ENCODE measurements around the gene CCDC88B. TPM values are rescaled to one million over a fixed set of nuclear protein-coding genes. Genes with fewer than 3 reads are reported as not detected.
A peak's percentile ranks its signal among the peaks of the same experiment; 100 is the strongest.

CCDC88B gene
- total RNA-seq, 1 experiment from 2014 or later = 17.1 TPM

- in situ Hi-C loops (cut with HindIII; ENCODE audit: low pct_unique_long_range_greater_than_20kb, low sequenced_read_pairs) (no loop called here), intact Hi-C loops (cut with micrococcal nuclease; ENCODE audit: unreplicated experiment) (loop anchor here (1.0 to 5.0 kb wide), 2 partner anchors 37 to 297 kb away; partner anchors contain the start of gene PRDX5)
- POLR2A ChIA-PET = interaction anchor here (0.7 to 0.9 kb wide), 3 partner anchors 37 to 84 kb away, joined by 4 to 5 read pairs (median 4); partner anchors contain the start of genes PRDX5 and TRMT112
- peak; percentile 69 for DNase-seq (ENCODE audit: low read depth, low spot score)
- Histone ChIP-seq H3K4me1 (ENCODE audit: control insufficient read depth, insufficient read depth, low read length) (peaks cover 56% of the 10 kb centered on the region), H3K36me3 (ENCODE audit: control insufficient read depth, insufficient read depth, low read length) (no peaks in the 10 kb centered on the region), H3K4me3 (ENCODE audit: low read depth in 2 of 2, low read length in 2 of 2) (peak overlapping the region; percentile 30 to 57), H3K9me3 (ENCODE audit: control insufficient read depth, insufficient read depth, low read depth, low read length) (no peaks in the 10 kb centered on the region), H3K27ac (ENCODE audit: low read length) (peak overlapping the region; percentile 97), H3K27me3 (ENCODE audit: control insufficient read depth, insufficient read depth, low read length) (no peaks in the 10 kb centered on the region)
- peak; percentile 56 for ATAC-seq
- CTCF ChIA-PET = interaction anchor here (0.6 to 3.7 kb wide), 24 partner anchors 8 to 297 kb away, joined by 3 to 33 read pairs (median 6); partner anchors contain the start of genes ESRRA, PRDX5 and TRMT112
- BruUV-seq (replicated peaks) = no TSS peak
- no peak for TF ChIP-seq TCF7L2 (IDR thresholded peaks at IDR 0.05; ENCODE audit: low read depth, low read length)
- TF ChIP-seq POLR2AphosphoS5 (IDR thresholded peaks at IDR 0.05; ENCODE audit: low read depth, low read length) = 0 out of 2 replicates have a peak, but pooled peaks have one; percentile 31
- TF ChIP-seq CTCF (IDR thresholded peaks at IDR 0.05) = peak; percentile 97
- TF ChIP-seq SIN3A (IDR thresholded peaks at IDR 0.05; ENCODE audit: borderline replicate concordance, insufficient read depth, low read depth, low read length) = no peak
Observed at GRCh38 chr11:64355078-64355940, 15.3 kb downstream of the CCDC88B start.

GRCh38 chr11:64356498-64357411 lies 16.8 kb downstream of the CCDC88B start:
- no peaks in the 10 kb centered on the region for H3K9me3 ChIP-seq (ENCODE audit: control insufficient read depth, insufficient read depth, low read depth, low read length)
- peaks cover 56% of the 10 kb centered on the region for H3K4me1 ChIP-seq (ENCODE audit: control insufficient read depth, insufficient read depth, low read length)
- DNase-seq (ENCODE audit: low read depth, low spot score) = peak; percentile 62
- peak; percentile 67 for ATAC-seq
- CTCF ChIA-PET = interaction anchor here (0.5 to 3.7 kb wide), 26 partner anchors 8 to 947 kb away, joined by 3 to 33 read pairs (median 5); partner anchors contain the start of genes ESRRA, MARK2, PRDX5 and PYGM
- no peaks in the 10 kb centered on the region for H3K36me3 ChIP-seq (ENCODE audit: control insufficient read depth, insufficient read depth, low read length)
- BruUV-seq (replicated peaks) = no TSS peak
- no peaks in the 10 kb centered on the region for H3K27me3 ChIP-seq (ENCODE audit: control insufficient read depth, insufficient read depth, low read length)
- POLR2A ChIA-PET = interaction anchor here (1.5 kb wide), 1 partner anchor 14 kb away, joined by 7 read pairs; no protein-coding TSS in a partner anchor
- H3K27ac ChIP-seq (ENCODE audit: low read length) = peak overlapping the region; percentile 85
- in situ Hi-C loops (cut with HindIII; ENCODE audit: low pct_unique_long_range_greater_than_20kb, low sequenced_read_pairs) = no loop called here
- TF ChIP-seq CTCF (IDR thresholded peaks at IDR 0.05) (peak; percentile 97), REST (IDR thresholded peaks at IDR 0.05; ENCODE audit: insufficient read depth in 1 of 2, low read depth in 2 of 2, low read length in 1 of 2) (no peak), POLR2AphosphoS5 (IDR thresholded peaks at IDR 0.05; ENCODE audit: low read depth, low read length) (0 out of 2 replicates have a peak, but pooled peaks have one; percentile 28), SIN3A (IDR thresholded peaks at IDR 0.05; ENCODE audit: borderline replicate concordance, insufficient read depth, low read depth, low read length) (no peak), TCF7L2 (IDR thresholded peaks at IDR 0.05; ENCODE audit: low read depth, low read length) (peak; percentile 60; the same call in 1 of the 2 replicates)
- intact Hi-C loops (cut with micrococcal nuclease; ENCODE audit: unreplicated experiment) = loop anchor here (5.0 kb wide), 1 partner anchor 296 kb away; no protein-coding TSS in a partner anchor
- H3K4me3 ChIP-seq (ENCODE audit: low read depth in 2 of 2, low read length in 2 of 2) = peak overlapping the region in 1 of 2 experiments; percentile 35; a peak in 2 of 4 replicates

All from Panc1 (cell line).